Motor neuron (in vitro differentiated cells): ENCODE results near the gene GPR143. TPM values are rescaled to one million over a fixed set of nuclear protein-coding genes. Genes with fewer than 3 reads are reported as not detected.

Experiments
- ATAC-seq, 8 experiments: fragments of 200-7000 bp; cut with Tn5 transposase; replicated peaks in 6 of 8; 2 replicates each; pipeline ENCODE4 v1.8.0; 2021; ENCODE audit warnings: mild to moderate bottlenecking in 8 of 8, moderate library complexity in 8 of 8
- H3K27ac ChIP-seq, 2 donors: fragments of 250-450 bp; sonication (Bioruptor Pico); 2 replicates each; pipeline ENCODE4 v1.9.0; 2021; ENCODE audit warnings: antibody characterized with exemption in 2 of 2, mild to moderate bottlenecking in 2 of 2, moderate library complexity in 1 of 2
- H3K4me1 ChIP-seq, 2 donors: fragments of 250-450 bp; sonication (Bioruptor Pico); replicated peaks in 1 of 2; 2 replicates each; pipeline ENCODE4 v1.6.1; 2021; ENCODE audit warnings: antibody characterized with exemption in 2 of 2, mild to moderate bottlenecking in 2 of 2, moderate library complexity in 1 of 2
- H3K4me3 ChIP-seq, 5 donors: fragments of 250-450 bp; sonication (Bioruptor Pico); 2 replicates each; pipeline ENCODE4 v1.9.0; 2021; ENCODE audit warnings: antibody characterized with exemption in 5 of 5, mild to moderate bottlenecking in 5 of 5, moderate library complexity in 4 of 5
- WGBS, 10 experiments: fragments of 450-650 bp; shearing (Covaris generic); methylation state at CpG; one replicate each; pipeline ENCODE4 v1.0.0; 2022; 5-methylcytosine and 5-hydroxymethylcytosine counted together
- in situ Hi-C, 9 experiments: fragments of 400-800 bp; cut with MboI; loops; one replicate each; pipeline ENCODE4 v1.15.0; 2021; ENCODE audit warnings: low sequenced_read_pairs in 9 of 9, low pct_unique_long_range_greater_than_20kb in 2 of 9; ENCODE audit not compliant: unreplicated experiment in 9 of 9
- total RNA-seq, 8 experiments: library from RNA; unstranded; fragments of 300-600 nt; gene quantifications; 2 replicates each; pipeline versions ENCODE4 v1.2.3 to v1.2.4, GENCODE V29; 2022

The GPR143 gene
- total RNA-seq, 8 experiments from 2014 or later: 0.25 to 1.5 (median 0.63) TPM; not detected in 1

DNA sequence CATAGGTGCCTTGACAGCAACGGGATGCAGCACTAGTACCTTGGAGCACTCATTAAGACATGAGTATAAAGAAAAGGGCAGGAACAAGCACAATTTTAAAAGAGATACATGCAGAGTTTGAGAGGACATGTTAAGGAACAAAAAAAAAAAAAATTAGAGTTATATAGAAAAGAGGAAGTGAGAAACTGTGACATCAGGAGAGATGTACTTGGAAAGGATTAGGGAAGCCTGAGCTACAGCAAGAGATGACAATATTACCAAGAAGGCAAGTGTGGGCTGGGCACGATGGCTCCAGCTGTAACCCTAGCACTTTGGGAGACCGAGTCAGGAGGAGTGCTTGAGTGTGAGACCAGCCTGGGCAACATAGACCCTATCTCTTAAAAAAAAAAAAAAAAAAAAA, 37.4 kb downstream of the GPR143 start:
- no peak for ATAC-seq
- in situ Hi-C loops: no loop called here
- Histone ChIP-seq H3K27ac (no peak overlapping the region), H3K4me3 (no peak overlapping the region), H3K4me1 (no peaks in the 10 kb centered on the region)
- 50 to 100% (median 100%) methylated on average over 1 to 3 of the region's 3 CpGs; no CpG with 5 or more reads in 3 of the 10 experiments for WGBS, 10 experiments

DNA sequence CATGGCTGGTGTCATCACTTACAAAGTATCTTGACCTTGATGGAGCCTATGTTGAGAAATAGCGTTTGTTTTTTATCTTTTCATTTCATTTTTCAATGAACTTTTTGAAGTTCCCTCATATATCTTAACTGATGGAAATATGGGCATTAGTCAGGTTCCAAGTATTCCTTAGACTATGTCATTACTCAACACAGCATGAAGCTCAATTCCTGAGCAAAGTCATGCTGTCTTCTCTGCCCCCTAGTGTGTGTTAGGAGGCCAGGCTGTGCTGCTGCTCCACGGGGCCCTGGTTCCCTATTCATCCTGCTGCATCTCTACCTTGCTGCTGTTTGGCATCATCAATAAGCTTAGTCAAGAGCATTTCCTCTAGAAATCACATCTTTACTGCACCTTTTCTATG, 40.9 kb downstream of the GPR143 start:
- in situ Hi-C loops: loop anchor here in 2 of 9 experiments (25.0 kb wide), 2 partner anchors 387 to 912 kb away; partner anchors contain the start of gene FAM9A (in 2 of the 2)
- H3K4me1 ChIP-seq: no peaks in the 10 kb centered on the region
- H3K4me3 ChIP-seq: no peak overlapping the region
- WGBS, 10 experiments: 80 to 83% (median 83%) methylated on average over 1 of the region's 2 CpGs; no CpG with 5 or more reads in 7 of the 10 experiments
- no peak overlapping the region for H3K27ac ChIP-seq
- ATAC-seq: no peak

DNA sequence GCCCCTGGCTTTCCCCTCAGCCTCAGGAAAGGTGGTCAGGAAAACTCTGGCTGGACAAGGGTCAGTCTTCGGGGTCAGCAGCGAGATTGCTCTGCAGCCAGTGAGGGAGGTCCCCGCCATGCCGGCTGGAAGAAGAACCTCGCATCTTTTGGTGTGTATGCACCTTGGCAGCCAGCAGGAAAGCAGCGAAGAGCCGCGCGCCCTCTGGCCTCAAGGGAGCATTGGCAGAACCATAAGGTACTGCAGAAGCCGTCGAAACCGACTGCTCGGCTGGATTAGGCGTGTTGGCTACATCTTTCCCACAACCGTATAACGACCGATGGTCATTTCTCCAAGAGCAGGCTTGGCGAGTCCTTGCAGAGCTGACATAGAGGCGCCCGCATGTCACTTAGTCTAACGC, 48.3 kb downstream of the GPR143 start:
- H3K27ac ChIP-seq: no peak overlapping the region
- no peak for ATAC-seq
- H3K4me1 ChIP-seq: no peaks in the 10 kb centered on the region
- WGBS, 10 experiments: 58 to 100% (median 98%) methylated on average over 2 to 15 of the region's 21 CpGs; no CpG with 5 or more reads in 5 of the 10 experiments
- no peak overlapping the region for H3K4me3 ChIP-seq
- in situ Hi-C loops: loop anchor here in 2 of 9 experiments (25.0 kb wide), 2 partner anchors 380 to 905 kb away; partner anchors contain the start of gene FAM9A (in 2 of the 2)

DNA sequence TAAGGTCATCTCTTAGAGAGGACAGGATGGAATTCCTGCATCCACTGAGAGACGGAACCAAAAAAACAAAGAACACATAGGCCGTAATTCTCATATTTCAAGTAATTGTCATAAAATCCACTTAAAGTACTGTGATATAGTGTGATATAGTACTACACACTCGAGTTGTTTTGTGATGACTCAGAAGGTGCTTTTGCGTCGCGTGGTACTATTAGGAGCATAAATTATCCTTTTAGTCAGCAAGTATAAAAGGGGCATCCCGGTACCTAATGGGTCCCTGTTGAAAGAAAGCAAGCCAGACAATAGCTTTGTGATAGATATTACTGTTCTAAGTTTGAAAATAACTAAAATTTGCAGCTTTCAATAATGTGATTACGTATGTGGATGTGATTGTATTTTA, 55.3 kb downstream of the GPR143 start:
- WGBS, 10 experiments: 60 to 100% (median 88%) methylated on average over 1 to 8 of the region's 8 CpGs; no CpG with 5 or more reads in 2 of the 10 experiments
- H3K4me1 ChIP-seq: no peaks in the 10 kb centered on the region
- H3K27ac ChIP-seq: no peak overlapping the region
- in situ Hi-C loops: loop anchor here in 2 of 9 experiments (25.0 kb wide), 2 partner anchors 373 to 898 kb away; partner anchors contain the start of gene FAM9A (in 2 of the 2)
- no peak overlapping the region for H3K4me3 ChIP-seq
- no peak for ATAC-seq

DNA sequence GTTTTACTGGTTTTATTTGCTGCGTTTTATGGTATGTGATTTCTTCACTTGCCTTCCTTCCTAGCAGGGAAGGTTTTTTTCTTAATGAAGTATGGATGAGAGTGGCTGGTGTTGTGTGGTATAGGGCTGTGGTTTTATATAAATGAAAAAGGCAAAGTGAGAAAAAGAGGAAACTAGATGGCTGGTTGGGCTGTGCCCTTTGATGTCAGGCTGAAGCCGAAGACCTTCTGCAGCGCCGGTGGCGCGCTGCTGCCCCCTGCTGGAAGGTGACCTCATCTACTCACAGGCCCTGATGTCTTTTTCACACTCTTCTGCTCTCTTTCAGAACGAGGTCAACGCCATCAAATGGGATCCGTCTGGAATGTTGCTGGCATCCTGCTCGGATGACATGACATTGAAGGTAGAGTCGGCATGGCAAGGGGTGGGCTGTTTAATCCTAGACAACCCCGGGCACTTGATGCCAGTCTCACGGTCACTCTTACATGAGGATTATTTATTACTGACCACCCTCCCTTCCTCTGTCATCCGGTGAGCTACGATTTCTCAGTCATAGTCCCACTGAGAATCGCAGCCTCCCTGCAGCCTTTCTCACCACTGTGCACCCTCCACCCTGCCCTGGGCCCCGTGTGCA, 56.6 kb downstream of the GPR143 start:
- in situ Hi-C loops: loop anchor here in 2 of 9 experiments (25.0 kb wide), 2 partner anchors 372 to 897 kb away; partner anchors contain the start of gene FAM9A (in 2 of the 2)

DNA sequence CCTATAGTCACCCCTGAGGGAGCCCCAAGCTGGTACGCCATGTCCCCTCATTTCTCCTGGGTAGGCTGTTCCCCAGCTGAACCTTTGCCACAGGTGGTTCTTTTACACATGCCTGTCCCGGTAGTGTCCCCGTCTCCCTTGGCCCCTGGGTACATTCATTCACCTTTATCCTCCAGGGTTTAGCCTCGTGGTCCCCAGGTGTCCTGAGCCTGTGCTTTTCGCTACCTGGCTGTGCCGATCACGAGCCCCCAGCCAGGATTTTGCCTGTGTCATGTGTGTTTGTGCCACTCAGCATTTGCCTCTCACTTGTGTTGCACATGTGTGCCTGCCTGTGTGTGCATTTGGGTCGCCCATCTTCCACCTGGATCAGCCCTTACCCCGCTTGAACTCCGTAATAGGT, 57.6 kb downstream of the GPR143 start:
- no peak for ATAC-seq
- no peaks in the 10 kb centered on the region for H3K4me1 ChIP-seq
- no CpG with 5 or more reads among the region's 10 CpGs for WGBS, 10 experiments

More for the DNA sequence above, 56.6 kb downstream of the GPR143 start:
- WGBS, 10 experiments: 0 to 100% (median 38%) methylated on average over 1 to 9 of the region's 17 CpGs; no CpG with 5 or more reads in 6 of the 10 experiments
- peak; percentile 51 to 87 (median 78) for ATAC-seq
- H3K27ac ChIP-seq: no peak overlapping the region
- H3K4me1 ChIP-seq: no peaks in the 10 kb centered on the region
- H3K4me3 ChIP-seq: no peak overlapping the region

DNA sequence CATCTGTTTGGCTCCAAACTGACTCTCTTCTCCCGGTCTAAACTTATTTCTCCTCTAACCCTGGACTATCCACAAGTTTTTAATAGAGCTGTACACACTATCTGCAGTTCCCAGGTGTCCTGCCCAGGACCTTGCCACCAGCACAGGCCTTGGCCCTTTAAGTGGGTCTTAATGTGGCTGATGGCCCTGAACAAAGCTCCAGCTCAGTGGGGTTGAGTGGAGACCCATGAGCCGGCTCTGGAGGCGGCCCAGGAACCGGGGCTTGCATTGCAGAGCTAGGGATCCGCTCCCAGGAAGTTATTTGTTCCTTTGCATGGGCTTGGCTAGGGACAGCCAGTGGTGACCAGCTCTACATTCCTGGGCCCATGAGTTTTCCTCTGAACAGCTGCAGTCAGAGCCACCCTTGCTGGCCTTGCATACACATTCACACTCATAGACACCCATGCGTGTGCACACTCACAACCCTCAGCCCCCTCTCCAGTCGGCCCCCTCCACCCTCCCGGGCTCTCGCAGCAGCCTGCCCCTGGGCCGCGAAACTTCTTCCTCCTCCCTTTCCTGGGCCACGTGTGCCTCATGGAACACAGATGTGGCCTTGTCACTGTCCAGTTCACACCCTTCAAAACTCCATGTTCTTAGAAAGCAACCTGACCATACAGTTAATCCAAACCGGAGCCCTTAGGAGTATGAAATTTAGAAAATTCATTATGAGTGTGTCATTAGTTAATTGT, 58.2 kb downstream of the GPR143 start:
- in situ Hi-C loops: loop anchor here in 2 of 9 experiments (25.0 kb wide), 2 partner anchors 370 to 895 kb away; partner anchors contain the start of gene FAM9A (in 2 of the 2)
- ATAC-seq: peak in 3 of 8 experiments; percentile 57 to 94 (median 81)
- WGBS, 10 experiments: 63 to 93% methylated on average over 1 to 3 of the region's 13 CpGs; no CpG with 5 or more reads in 8 of the 10 experiments

More for the DNA sequence above, 57.6 kb downstream of the GPR143 start:
- H3K27ac ChIP-seq: no peak overlapping the region
- in situ Hi-C loops: loop anchor here in 2 of 9 experiments (25.0 kb wide), 2 partner anchors 371 to 896 kb away; partner anchors contain the start of gene FAM9A (in 2 of the 2)
- H3K4me3 ChIP-seq: no peak overlapping the region

DNA sequence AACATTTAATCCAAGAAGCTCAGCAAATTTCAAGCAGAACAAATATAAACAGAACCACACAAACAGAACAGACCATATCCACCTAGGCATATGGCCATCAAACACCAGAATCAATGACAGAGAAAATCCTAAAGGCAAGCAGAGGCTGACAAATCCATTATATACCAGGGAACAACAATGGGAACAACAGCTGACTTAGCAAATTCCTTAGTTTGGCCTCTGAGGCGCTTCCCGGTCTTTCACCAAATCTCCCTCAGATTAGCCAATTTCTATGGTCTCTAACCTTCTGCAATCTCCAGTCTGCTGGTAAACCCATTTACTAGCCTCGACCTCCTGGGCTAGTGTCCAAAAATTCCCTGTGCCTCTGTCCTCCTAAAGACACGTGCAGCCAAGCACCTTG, 59.2 kb downstream of the GPR143 start:
- WGBS, 10 experiments: 0 to 100% (median 70%) methylated on average over 1 to 4 of the region's 4 CpGs; no CpG with 5 or more reads in 4 of the 10 experiments
- in situ Hi-C loops: loop anchor here in 2 of 9 experiments (25.0 kb wide), 2 partner anchors 369 to 894 kb away; partner anchors contain the start of gene FAM9A (in 2 of the 2)

More for the DNA sequence above, 58.2 kb downstream of the GPR143 start:
- no peak overlapping the region for H3K27ac ChIP-seq
- H3K4me1 ChIP-seq: no peaks in the 10 kb centered on the region
- no peak overlapping the region for H3K4me3 ChIP-seq

DNA sequence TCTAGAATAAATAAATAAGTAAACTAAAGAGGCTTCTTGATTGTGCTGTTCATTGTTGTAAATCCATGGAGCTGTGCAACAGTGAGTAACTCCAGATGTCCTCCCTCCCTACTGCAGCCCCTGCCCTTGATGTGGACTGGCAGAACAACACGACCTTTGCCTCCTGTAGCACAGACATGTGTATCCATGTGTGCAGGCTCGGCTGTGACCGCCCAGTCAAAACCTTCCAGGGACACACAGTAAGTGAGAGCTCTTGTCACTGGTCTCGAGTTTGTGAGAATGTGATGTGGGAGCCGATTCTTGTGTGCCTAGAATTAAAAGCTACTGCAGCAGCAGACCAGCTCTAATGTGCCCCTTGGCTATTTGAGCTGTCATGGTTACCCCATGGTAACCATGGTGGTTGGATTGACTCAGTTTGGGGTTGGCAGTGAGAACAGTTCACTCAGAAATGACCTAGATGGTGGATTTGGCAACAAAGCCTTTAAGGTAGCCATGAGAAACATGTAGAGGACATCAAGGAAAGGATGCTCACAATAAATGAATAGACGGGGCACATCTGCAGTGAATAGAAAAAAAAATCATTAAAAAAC, 60.7 kb downstream of the GPR143 start:
- in situ Hi-C loops: loop anchor here in 2 of 9 experiments (25.0 kb wide), 2 partner anchors 368 to 893 kb away; partner anchors contain the start of gene FAM9A (in 2 of the 2)
- Histone ChIP-seq H3K4me1 (no peaks in the 10 kb centered on the region), H3K27ac (no peak overlapping the region), H3K4me3 (no peak overlapping the region)
- ATAC-seq: no peak
- WGBS, 10 experiments: 90% methylated on average over 4 of the region's 6 CpGs; no CpG with 5 or more reads in 9 of the 10 experiments

More for the DNA sequence above, 59.2 kb downstream of the GPR143 start:
- H3K4me3 ChIP-seq: no peak overlapping the region
- H3K4me1 ChIP-seq: no peaks in the 10 kb centered on the region
- no peak for ATAC-seq
- H3K27ac ChIP-seq: no peak overlapping the region

DNA sequence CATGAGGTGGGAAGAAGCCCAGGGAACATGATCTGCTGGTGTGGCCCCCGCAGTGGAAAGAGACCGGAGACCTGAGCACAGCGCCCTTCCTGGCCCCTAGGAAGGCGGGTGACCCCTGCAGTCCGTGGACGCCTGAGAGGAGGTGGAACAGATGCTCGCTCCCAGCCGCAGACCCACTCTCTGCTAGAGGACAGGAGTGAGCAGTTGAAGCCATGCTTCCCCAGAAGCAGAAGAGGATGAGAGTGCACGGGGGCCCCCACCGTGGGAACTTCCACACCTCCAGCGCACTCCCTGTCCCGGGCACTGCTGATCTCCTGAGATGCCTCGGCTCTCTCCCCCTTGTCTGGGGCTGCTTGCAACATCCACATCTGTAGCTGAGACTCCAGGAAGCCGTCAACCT, 62.2 kb downstream of the GPR143 start:
- H3K4me1 ChIP-seq: no peaks in the 10 kb centered on the region
- H3K4me3 ChIP-seq: no peak overlapping the region
- no peak for ATAC-seq
- no peak overlapping the region for H3K27ac ChIP-seq
- in situ Hi-C loops: loop anchor here in 2 of 9 experiments (25.0 kb wide), 2 partner anchors 366 to 891 kb away; partner anchors contain the start of gene FAM9A (in 2 of the 2)
- 94% methylated on average over 3 of the region's 14 CpGs; no CpG with 5 or more reads in 9 of the 10 experiments for WGBS, 10 experiments

DNA sequence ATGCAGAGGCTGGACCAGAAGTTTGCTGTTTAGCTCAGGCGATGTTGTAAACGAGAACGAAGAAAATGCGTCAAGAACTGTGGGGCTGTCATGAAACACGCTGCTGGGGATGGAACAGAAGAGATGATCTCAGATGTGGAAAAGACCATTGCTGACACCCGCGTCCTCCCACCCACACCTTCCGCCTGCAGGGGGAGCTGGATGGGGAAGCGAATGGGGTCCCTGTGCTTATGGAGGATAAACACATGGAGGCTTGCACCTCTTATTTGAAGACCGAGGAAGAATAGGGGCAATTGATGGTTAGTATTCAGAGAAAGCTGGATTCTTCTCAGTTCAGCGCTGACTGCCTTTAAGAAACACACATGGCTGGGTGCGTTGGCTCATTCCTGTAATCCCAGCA, 63.9 kb downstream of the GPR143 start:
- Histone ChIP-seq H3K27ac (no peak overlapping the region), H3K4me1 (no peaks in the 10 kb centered on the region), H3K4me3 (no peak overlapping the region)
- ATAC-seq: no peak
- WGBS, 10 experiments: 90 to 91% methylated on average over 2 to 4 of the region's 12 CpGs; no CpG with 5 or more reads in 8 of the 10 experiments
- in situ Hi-C loops: loop anchor here in 2 of 9 experiments (25.0 kb wide), 2 partner anchors 364 to 889 kb away; partner anchors contain the start of gene FAM9A (in 2 of the 2)

DNA sequence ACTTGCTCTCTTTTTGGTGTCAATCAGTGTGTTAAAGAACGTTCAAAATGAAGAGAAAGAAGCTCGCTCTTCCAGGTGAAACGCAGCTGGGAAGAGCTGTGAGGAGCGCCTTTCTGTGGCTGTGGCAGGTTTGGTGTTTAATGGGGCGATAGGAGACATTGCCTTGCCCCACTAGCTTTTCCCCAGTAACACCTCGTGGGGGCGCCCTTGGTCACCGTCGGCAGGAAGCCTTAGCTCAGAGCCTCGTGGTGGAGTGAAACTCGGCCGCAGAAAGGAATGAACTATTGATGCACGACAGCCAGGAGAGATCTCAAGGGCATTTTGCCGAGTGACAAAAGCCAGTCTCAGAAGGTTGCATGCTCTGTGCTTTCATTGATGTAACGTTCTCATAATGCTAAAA, 65.1 kb downstream of the GPR143 start:
- no peaks in the 10 kb centered on the region for H3K4me1 ChIP-seq
- no peak overlapping the region for H3K27ac ChIP-seq
- no peak overlapping the region for H3K4me3 ChIP-seq
- no peak for ATAC-seq
- WGBS, 10 experiments: 86 to 87% methylated on average over 3 to 12 of the region's 15 CpGs; no CpG with 5 or more reads in 8 of the 10 experiments
- in situ Hi-C loops: loop anchor here in 2 of 9 experiments (25.0 kb wide), 2 partner anchors 363 to 888 kb away; partner anchors contain the start of gene FAM9A (in 2 of the 2)
